GM18517 (cell line): ENCODE results near the gene DNA2.

Experiments used
- ATAC-seq: cut with Tn5 transposase; IDR thresholded peaks from one replicate; pipeline ENCODE4 v1.9.1; 2021; ENCODE audit warnings: mild to moderate bottlenecking, moderate library complexity; ENCODE audit not compliant: unreplicated experiment

Gene DNA2

GRCh38 chr10:68446179-68446578 lies 25.6 kb downstream of the DNA2 start:
- ATAC-seq: no peak

- ATAC-seq: no peak
Measured at GRCh38 chr10:68442971-68443370, 28.8 kb downstream of the DNA2 start.

- no peak for ATAC-seq
Measured at GRCh38 chr10:68440898-68441297, 30.9 kb downstream of the DNA2 start.

GRCh38 chr10:68435803-68436202 lies 36.0 kb downstream of the DNA2 start:
- no peak for ATAC-seq

- ATAC-seq: no peak
Measured at GRCh38 chr10:68434657-68435056, 37.1 kb downstream of the DNA2 start.

- ATAC-seq: no peak
Measured at GRCh38 chr10:68428396-68429104, 43.2 kb downstream of the DNA2 start.

- no peak for ATAC-seq
Measured at GRCh38 chr10:68424454-68425014, 47.2 kb downstream of the DNA2 start.

GRCh38 chr10:68423522-68423921 lies 48.3 kb downstream of the DNA2 start:
- ATAC-seq: no peak

- no peak for ATAC-seq
Measured at GRCh38 chr10:68419376-68419775, 52.4 kb downstream of the DNA2 start.

- ATAC-seq: no peak
Measured at GRCh38 chr10:68408898-68409518, 62.8 kb downstream of the DNA2 start.

- peak; percentile 85 for ATAC-seq
Measured at GRCh38 chr10:68406815-68407548, 64.8 kb downstream of the DNA2 start, which contains the start of gene RUFY2. Gene RUFY2, minus strand, starts transcription at chr10:68407277. Its CDS starts 88 bp downstream, at chr10:68407189.

- ATAC-seq: peak; percentile 29
Measured at GRCh38 chr10:68406111-68406814, 65.5 kb downstream of the DNA2 start.

GRCh38 chr10:68403701-68404100 lies 68.1 kb downstream of the DNA2 start:
- no peak for ATAC-seq

GRCh38 chr10:68402276-68402675 lies 69.5 kb downstream of the DNA2 start:
- ATAC-seq: no peak

- no peak for ATAC-seq
Measured at GRCh38 chr10:68397005-68397404, 74.8 kb downstream of the DNA2 start.

GRCh38 chr10:68385740-68386139 lies 86.0 kb downstream of the DNA2 start:
- ATAC-seq: no peak

GRCh38 chr10:68371604-68372003 lies 100.2 kb downstream of the DNA2 start:
- no peak for ATAC-seq

GRCh38 chr10:68367121-68367520 lies 104.7 kb downstream of the DNA2 start:
- no peak for ATAC-seq

GRCh38 chr10:68366600-68366999 lies 105.2 kb downstream of the DNA2 start:
- ATAC-seq: no peak

GRCh38 chr10:68365611-68366010 lies 106.2 kb downstream of the DNA2 start:
- no peak for ATAC-seq
